Measurements from ENCODE around the gene CACNG1. TPM values are rescaled to one million over a fixed set of nuclear protein-coding genes. Genes with fewer than 3 reads are reported as not detected.

The CACNG1 gene
- polyA plus RNA-seq, 4 donors, result 0.66 TPM; not detected in 3

- 66 to 75% (median 69%) methylated on average over 9 of the region's 9 CpGs for WGBS, 3 donors
- H3K4me3 ChIP-seq (ENCODE audit: low read depth in 1 of 3, low read length in 3 of 3), result no peak overlapping the region
- no peak for FAIRE-seq
- H3K4me1 ChIP-seq (ENCODE audit: control insufficient read depth in 3 of 3, insufficient read depth in 2 of 3, low read depth in 1 of 3, low read length in 2 of 3), result no peaks in the 10 kb centered on the region
- H3K27me3 ChIP-seq (ENCODE audit: control insufficient read depth in 3 of 3, insufficient read depth in 3 of 3, low read length in 3 of 3), result peaks cover 0 to 5% (median 0%) of the 10 kb centered on the region in 3 donors
- no peak overlapping the region for H3K27ac ChIP-seq (ENCODE audit: low read depth in 1 of 3, low read length in 2 of 3)
- no peak for DNase-seq
- no peaks in the 10 kb centered on the region for H3K9me3 ChIP-seq (ENCODE audit: control insufficient read depth in 2 of 2, insufficient read depth in 1 of 2, low read depth in 1 of 2, low read length in 1 of 2)
- H3K36me3 ChIP-seq (ENCODE audit: control insufficient read depth in 3 of 3, insufficient read depth in 2 of 3, low read depth in 1 of 3, low read length in 3 of 3), result no peaks in the 10 kb centered on the region
These were observed 32.7 kb upstream of the CACNG1 start for GRCh38 chr17:67011527-67012175.

DNA sequence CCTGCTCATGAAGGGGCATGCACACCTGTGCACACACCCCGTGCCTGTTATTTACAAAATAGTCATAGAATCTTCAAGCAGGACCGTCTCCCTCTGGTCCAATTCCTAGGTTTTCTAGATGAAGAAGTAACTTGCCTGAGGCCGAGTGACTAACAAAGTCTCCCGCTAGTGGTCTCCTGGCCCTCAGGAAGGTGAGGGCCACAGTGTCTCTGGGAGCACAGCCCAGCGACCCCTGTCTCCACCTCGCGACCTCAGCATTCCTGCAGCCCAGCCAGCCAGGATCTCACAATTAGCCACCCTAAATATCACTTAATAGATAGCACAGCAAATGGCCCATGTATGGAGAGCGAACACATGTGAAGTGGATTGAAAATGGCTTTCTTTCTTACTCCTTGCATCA lies 30.5 kb upstream of the CACNG1 start:
- Histone ChIP-seq H3K4me3 (ENCODE audit: low read depth in 1 of 3, low read length in 3 of 3) (no peak overlapping the region), H3K9me3 (ENCODE audit: control insufficient read depth in 2 of 2, insufficient read depth in 1 of 2, low read depth in 1 of 2, low read length in 1 of 2) (no peaks in the 10 kb centered on the region), H3K4me1 (ENCODE audit: control insufficient read depth in 3 of 3, insufficient read depth in 2 of 3, low read depth in 1 of 3, low read length in 2 of 3) (no peaks in the 10 kb centered on the region), H3K27ac (ENCODE audit: low read depth in 1 of 3, low read length in 2 of 3) (no peak overlapping the region), H3K36me3 (ENCODE audit: control insufficient read depth in 3 of 3, insufficient read depth in 2 of 3, low read depth in 1 of 3, low read length in 3 of 3) (no peaks in the 10 kb centered on the region), H3K27me3 (ENCODE audit: control insufficient read depth in 3 of 3, insufficient read depth in 3 of 3, low read length in 3 of 3) (peaks cover 0 to 5% (median 0%) of the 10 kb centered on the region in 3 donors)
- no peak for FAIRE-seq
- no peak for DNase-seq
- 83 to 93% (median 90%) methylated on average over 8 of the region's 8 CpGs for WGBS, 3 donors

- FAIRE-seq, result no peak
- WGBS, 3 donors, result 83 to 89% (median 86%) methylated on average over 11 of the region's 11 CpGs
These were observed 29.4 kb upstream of the CACNG1 start for GRCh38 chr17:67015001-67015400.

GRCh38 chr17:67016039-67016762 lies 28.2 kb upstream of the CACNG1 start:
- no peaks in the 10 kb centered on the region for H3K4me1 ChIP-seq (ENCODE audit: control insufficient read depth in 3 of 3, insufficient read depth in 2 of 3, low read depth in 1 of 3, low read length in 2 of 3)
- WGBS, 3 donors, result 67 to 79% (median 74%) methylated on average over 17 of the region's 17 CpGs
- FAIRE-seq, result no peak

More at GRCh38 chr17:67015001-67015400, 29.4 kb upstream of the CACNG1 start:
- no peak overlapping the region for H3K4me3 ChIP-seq (ENCODE audit: low read depth in 1 of 3, low read length in 3 of 3)
- H3K27me3 ChIP-seq (ENCODE audit: control insufficient read depth in 3 of 3, insufficient read depth in 3 of 3, low read length in 3 of 3), result peaks cover 0 to 4% (median 0%) of the 10 kb centered on the region in 3 donors
- DNase-seq, result no peak
- H3K4me1 ChIP-seq (ENCODE audit: control insufficient read depth in 3 of 3, insufficient read depth in 2 of 3, low read depth in 1 of 3, low read length in 2 of 3), result no peaks in the 10 kb centered on the region
- H3K9me3 ChIP-seq (ENCODE audit: control insufficient read depth in 2 of 2, insufficient read depth in 1 of 2, low read depth in 1 of 2, low read length in 1 of 2), result no peaks in the 10 kb centered on the region
- H3K36me3 ChIP-seq (ENCODE audit: control insufficient read depth in 3 of 3, insufficient read depth in 2 of 3, low read depth in 1 of 3, low read length in 3 of 3), result no peaks in the 10 kb centered on the region
- no peak overlapping the region for H3K27ac ChIP-seq (ENCODE audit: low read depth in 1 of 3, low read length in 2 of 3)

GRCh38 chr17:67017910-67018309 lies 26.4 kb upstream of the CACNG1 start:
- Histone ChIP-seq H3K27me3 (ENCODE audit: control insufficient read depth in 3 of 3, insufficient read depth in 3 of 3, low read length in 3 of 3) (no peaks in the 10 kb centered on the region), H3K9me3 (ENCODE audit: control insufficient read depth in 2 of 2, insufficient read depth in 1 of 2, low read depth in 1 of 2, low read length in 1 of 2) (no peaks in the 10 kb centered on the region), H3K4me3 (ENCODE audit: low read depth in 1 of 3, low read length in 3 of 3) (no peak overlapping the region), H3K4me1 (ENCODE audit: control insufficient read depth in 3 of 3, insufficient read depth in 2 of 3, low read depth in 1 of 3, low read length in 2 of 3) (no peaks in the 10 kb centered on the region), H3K27ac (ENCODE audit: low read depth in 1 of 3, low read length in 2 of 3) (no peak overlapping the region), H3K36me3 (ENCODE audit: control insufficient read depth in 3 of 3, insufficient read depth in 2 of 3, low read depth in 1 of 3, low read length in 3 of 3) (no peaks in the 10 kb centered on the region)
- WGBS, 3 donors, result 83 to 89% (median 86%) methylated on average over 14 of the region's 14 CpGs
- DNase-seq, result no peak
- FAIRE-seq, result no peak

More at GRCh38 chr17:67016039-67016762, 28.2 kb upstream of the CACNG1 start:
- H3K36me3 ChIP-seq (ENCODE audit: control insufficient read depth in 3 of 3, insufficient read depth in 2 of 3, low read depth in 1 of 3, low read length in 3 of 3), result no peaks in the 10 kb centered on the region
- DNase-seq, result no peak
- no peak overlapping the region for H3K4me3 ChIP-seq (ENCODE audit: low read depth in 1 of 3, low read length in 3 of 3)
- H3K27ac ChIP-seq (ENCODE audit: low read depth in 1 of 3, low read length in 2 of 3), result no peak overlapping the region
- peaks cover 0 to 3% (median 0%) of the 10 kb centered on the region in 3 donors for H3K27me3 ChIP-seq (ENCODE audit: control insufficient read depth in 3 of 3, insufficient read depth in 3 of 3, low read length in 3 of 3)
- H3K9me3 ChIP-seq (ENCODE audit: control insufficient read depth in 2 of 2, insufficient read depth in 1 of 2, low read depth in 1 of 2, low read length in 1 of 2), result no peaks in the 10 kb centered on the region

- no peak overlapping the region for H3K4me3 ChIP-seq (ENCODE audit: low read depth in 1 of 3, low read length in 3 of 3)
- H3K36me3 ChIP-seq (ENCODE audit: control insufficient read depth in 3 of 3, insufficient read depth in 2 of 3, low read depth in 1 of 3, low read length in 3 of 3), result no peaks in the 10 kb centered on the region
- H3K27me3 ChIP-seq (ENCODE audit: control insufficient read depth in 3 of 3, insufficient read depth in 3 of 3, low read length in 3 of 3), result no peaks in the 10 kb centered on the region
- no peaks in the 10 kb centered on the region for H3K9me3 ChIP-seq (ENCODE audit: control insufficient read depth in 2 of 2, insufficient read depth in 1 of 2, low read depth in 1 of 2, low read length in 1 of 2)
- no peak overlapping the region for H3K27ac ChIP-seq (ENCODE audit: low read depth in 1 of 3, low read length in 2 of 3)
- WGBS, 3 donors, result 78 to 85% (median 84%) methylated on average over 12 of the region's 12 CpGs
- H3K4me1 ChIP-seq (ENCODE audit: control insufficient read depth in 3 of 3, insufficient read depth in 2 of 3, low read depth in 1 of 3, low read length in 2 of 3), result no peaks in the 10 kb centered on the region
- DNase-seq (no peak), FAIRE-seq (no peak)
These were observed 25.6 kb upstream of the CACNG1 start for GRCh38 chr17:67018471-67019434.

DNA sequence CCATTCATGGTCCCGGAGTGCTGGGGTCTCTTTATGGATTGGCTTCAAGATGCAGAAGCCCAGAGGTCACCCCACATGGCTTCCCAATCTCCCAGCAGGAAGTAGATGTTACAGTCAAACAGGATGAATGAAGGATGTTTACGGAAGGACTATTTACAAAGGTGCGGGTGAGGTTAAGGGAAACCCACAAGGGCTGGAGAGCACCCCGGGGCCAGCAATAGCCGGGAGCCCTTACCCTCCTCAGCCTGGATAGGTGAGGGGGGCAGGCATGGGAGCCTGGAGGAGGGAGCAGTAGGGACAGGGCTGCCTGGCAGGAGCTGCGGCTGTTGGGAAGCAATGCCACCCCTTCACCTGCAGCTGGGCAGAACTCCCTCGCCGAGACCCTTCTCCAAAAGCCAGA lies 24.5 kb upstream of the CACNG1 start:
- Histone ChIP-seq H3K36me3 (ENCODE audit: control insufficient read depth in 3 of 3, insufficient read depth in 2 of 3, low read depth in 1 of 3, low read length in 3 of 3) (no peaks in the 10 kb centered on the region), H3K27ac (ENCODE audit: low read depth in 1 of 3, low read length in 2 of 3) (no peak overlapping the region), H3K9me3 (ENCODE audit: control insufficient read depth in 2 of 2, insufficient read depth in 1 of 2, low read depth in 1 of 2, low read length in 1 of 2) (no peaks in the 10 kb centered on the region), H3K27me3 (ENCODE audit: control insufficient read depth in 3 of 3, insufficient read depth in 3 of 3, low read length in 3 of 3) (no peaks in the 10 kb centered on the region), H3K4me1 (ENCODE audit: control insufficient read depth in 3 of 3, insufficient read depth in 2 of 3, low read depth in 1 of 3, low read length in 2 of 3) (no peaks in the 10 kb centered on the region), H3K4me3 (ENCODE audit: low read depth in 1 of 3, low read length in 3 of 3) (no peak overlapping the region)
- no peak for DNase-seq
- no peak for FAIRE-seq
- WGBS, 3 donors, result 70 to 75% (median 73%) methylated on average over 8 of the region's 8 CpGs

DNA sequence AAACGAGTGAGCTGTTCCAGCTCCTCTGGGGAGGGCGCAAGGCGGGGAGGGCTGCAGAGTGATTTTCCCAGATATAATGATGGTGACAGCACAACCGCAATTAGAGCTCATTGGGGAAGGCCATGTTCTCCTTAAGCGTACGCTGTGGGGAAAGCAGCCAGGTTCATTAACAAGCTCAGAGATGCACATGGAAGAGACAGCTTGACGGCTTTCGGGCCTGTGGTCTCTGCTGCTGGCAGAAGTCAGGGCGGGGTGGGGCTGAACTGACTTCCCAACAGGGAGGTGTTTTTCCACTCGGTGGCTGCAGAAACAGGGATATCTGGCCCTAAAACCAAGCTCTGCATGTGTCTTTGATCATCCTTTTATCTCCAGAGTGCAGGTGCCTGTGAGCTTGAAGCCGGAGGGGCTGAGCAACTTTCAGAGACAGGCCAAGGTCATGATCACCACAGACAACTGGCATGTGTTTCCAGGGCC lies 24.0 kb upstream of the CACNG1 start:
- no peak for DNase-seq
- Histone ChIP-seq H3K4me1 (ENCODE audit: control insufficient read depth in 3 of 3, insufficient read depth in 2 of 3, low read depth in 1 of 3, low read length in 2 of 3) (no peaks in the 10 kb centered on the region), H3K4me3 (ENCODE audit: low read depth in 1 of 3, low read length in 3 of 3) (no peak overlapping the region), H3K27ac (ENCODE audit: low read depth in 1 of 3, low read length in 2 of 3) (no peak overlapping the region), H3K9me3 (ENCODE audit: control insufficient read depth in 2 of 2, insufficient read depth in 1 of 2, low read depth in 1 of 2, low read length in 1 of 2) (no peaks in the 10 kb centered on the region), H3K27me3 (ENCODE audit: control insufficient read depth in 3 of 3, insufficient read depth in 3 of 3, low read length in 3 of 3) (no peaks in the 10 kb centered on the region), H3K36me3 (ENCODE audit: control insufficient read depth in 3 of 3, insufficient read depth in 2 of 3, low read depth in 1 of 3, low read length in 3 of 3) (no peaks in the 10 kb centered on the region)
- no peak for FAIRE-seq
- WGBS, 3 donors, result 77 to 79% (median 77%) methylated on average over 11 of the region's 11 CpGs
